K562 (cell line): ENCODE measurements around the gene TNFRSF18. TPM values are rescaled to one million over a fixed set of nuclear protein-coding genes. Genes with fewer than 3 reads are reported as not detected.

Source experiments
- ATAC-seq: fragments of 200-7000 bp; cut with Tn5 transposase; 3 replicates; pipeline ENCODE4 v1.9.1; 2020; ENCODE audit warnings: moderate library complexity
- BruUV-seq: library from RNA; stranded (reverse); fragments of 400-500 nt; replicated peaks from 2 replicates; lab custom pipeline; 2021; lab: Mats Ljungman, UMichigan
- CTCF ChIA-PET: fragments of 300-600 bp; formaldehyde crosslinking; extraction: SDS; loops from one replicate; lab custom pipeline; 2021; ENCODE audit warnings: low intra/inter-chr PET ratio; lab: Yijun Ruan, JAX
- POLR2A ChIA-PET: fragments of 300-600, 350-650 bp; sonication (Branson Sonifier 250); formaldehyde crosslinking; extraction: SDS; loops from one replicate; lab custom pipeline; 2021; ENCODE audit warnings: antibody characterized with exemption, inconsistent platforms; lab: Yijun Ruan, JAX
- DNase-seq, 4 experiments: peaks; one replicate each; pipeline versions ENCODE4 v3.0.0 to v3.0.0-alpha.2; 2011 to 2018; ENCODE audit warnings: low spot score in 3 of 4, mixed read lengths in 3 of 4; ENCODE audit errors: extremely low read depth in 1 of 4
- FAIRE-seq: peaks from 2 replicates; lab custom pipeline; 2011; peaks lifted over from hg19 to GRCh38; lab: Jason Lieb, UNC
- H2AFZ ChIP-seq: 2 replicates; pipeline ENCODE4 v1.6.0; 2011; ENCODE audit warnings: low read depth, low read length, control low read depth, inconsistent platforms
- H3K27ac ChIP-seq: fragments of 200-600 bp; 3 replicates; pipeline ENCODE4 v1.8.0; 2011; ENCODE audit warnings: low read depth, mild to moderate bottlenecking, control low read depth, inconsistent platforms, low read length, moderate library complexity, mixed read lengths; ENCODE audit errors: extremely low read depth
- H3K27me3 ChIP-seq, 2 experiments: fragments of 300-600 bp in 1 of 2; 2 replicates in 1 of 2; 3 replicates in 1 of 2; pipeline versions ENCODE4 v1.6.0 to v1.8.0; 2011; ENCODE audit warnings: inconsistent platforms in 2 of 2, low read length in 2 of 2, mild to moderate bottlenecking in 1 of 2, mixed read lengths in 1 of 2, moderate library complexity in 1 of 2; ENCODE audit not compliant: control insufficient read depth in 2 of 2, insufficient read depth in 2 of 2
- H3K36me3 ChIP-seq: fragments of 300-600 bp; 3 replicates; pipeline ENCODE4 v1.8.0; 2011; ENCODE audit warnings: mild to moderate bottlenecking, low read length, inconsistent platforms; ENCODE audit not compliant: control insufficient read depth, insufficient read depth
- H3K4me1 ChIP-seq, 2 experiments: fragments of 200-600 bp in 1 of 2; replicated peaks in 1 of 2; 2 replicates in 1 of 2; 3 replicates in 1 of 2; pipeline versions ENCODE4 v1.5.1 to v1.8.0; 2011; ENCODE audit warnings: inconsistent platforms in 2 of 2, low read length in 2 of 2, mild to moderate bottlenecking in 1 of 2, mixed read lengths in 1 of 2, moderate library complexity in 1 of 2; ENCODE audit not compliant: control insufficient read depth in 2 of 2, insufficient read depth in 2 of 2
- H3K4me2 ChIP-seq: 2 replicates; pipeline ENCODE4 v1.6.1; 2011; ENCODE audit warnings: low read length, control low read depth, inconsistent platforms, mixed read lengths; ENCODE audit not compliant: insufficient read depth
- H3K4me3 ChIP-seq: fragments of 200-600 bp; sonication (generic), shearing (Covaris generic); 2 replicates; pipeline ENCODE4 v1.5.1; 2016; ENCODE audit warnings: control low read depth, inconsistent platforms
- H3K79me2 ChIP-seq: fragments of 200-600 bp; 3 replicates; pipeline ENCODE4 v1.8.0; 2011; ENCODE audit warnings: low read length, inconsistent platforms; ENCODE audit not compliant: control insufficient read depth, insufficient read depth
- H3K9ac ChIP-seq, 2 experiments: 2 replicates each; pipeline versions ENCODE4 v1.6.0 to v1.6.1; 2011; ENCODE audit warnings: low read depth in 2 of 2, low read length in 2 of 2, control low read depth in 1 of 2, inconsistent platforms in 1 of 2, mild to moderate bottlenecking in 1 of 2, mixed read lengths in 1 of 2; ENCODE audit not compliant: insufficient read depth in 1 of 2
- H3K9me1 ChIP-seq: one replicate; pipeline ENCODE4 v1.6.0; 2011; ENCODE audit warnings: inconsistent platforms, mild to moderate bottlenecking, low read length, moderate library complexity; ENCODE audit not compliant: control insufficient read depth, insufficient read depth
- H3K9me3 ChIP-seq: replicated peaks from 2 replicates; pipeline ENCODE4 v1.5.1; 2011; ENCODE audit warnings: low read depth, low read length, inconsistent platforms; ENCODE audit not compliant: control insufficient read depth, insufficient read depth
- H4K20me1 ChIP-seq: replicated peaks from 2 replicates; pipeline ENCODE4 v1.6.1; 2011; ENCODE audit warnings: low read length, inconsistent platforms, mixed read lengths; ENCODE audit not compliant: control insufficient read depth, insufficient read depth
- ARHGAP35 ChIP-seq: fragments of 450-650 bp; IDR thresholded peaks from 2 replicates; pipeline ENCODE4 v1.6.1; 2018; ENCODE audit not compliant: partially characterized antibody
- FOSL1 ChIP-seq: fragments of 200-800 bp; sonication (Bioruptor generic); conservative IDR thresholded peaks from 2 replicates; pipeline ENCODE4 v1.6.1; 2016; ENCODE audit warnings: missing genetic modification characterization, missing compliant biosample characterization
- SP1 ChIP-seq: sonication (generic); formaldehyde crosslinking; IDR thresholded peaks from 2 replicates; pipeline ENCODE4 v1.8.1; 2022; ENCODE audit warnings: mild to moderate bottlenecking, missing genetic modification reagents
- TGIF2 ChIP-seq: sonication (generic); formaldehyde crosslinking; IDR thresholded peaks from 2 replicates; pipeline ENCODE4 v1.8.1; 2022; ENCODE audit warnings: mild to moderate bottlenecking, missing genetic modification reagents, moderate library complexity
- ZBTB7A ChIP-seq: IDR thresholded peaks from 2 replicates; pipeline ENCODE4 v1.6.1; 2011; ENCODE audit warnings: low read depth, mild to moderate bottlenecking, low read length, moderate library complexity, borderline replicate concordance; ENCODE audit not compliant: control insufficient read depth
- WGBS: fragments of 100-300 bp; shearing (Covaris generic); methylation state at CpG from one replicate; pipeline ENCODE4 v1.1.6; 2016; ENCODE audit warnings: low coverage, mixed read lengths; ENCODE audit not compliant: insufficient coverage; ENCODE audit errors: missing lambda C conversion rate; 5-methylcytosine and 5-hydroxymethylcytosine counted together
- in situ Hi-C: fragments of 300-500 bp; cut with MboI; formaldehyde crosslinking; loops from 4 replicates; pipeline ENCODE4 v1.15.0; 2018; ENCODE audit warnings: inconsistent platforms, mixed read lengths
- intact Hi-C: fragments of 100-400 bp; cut with micrococcal nuclease; formaldehyde crosslinking; loops from 2 replicates; pipeline ENCODE4 v1.14.2; 2022
- polyA plus RNA-seq, 8 experiments: library from polyadenylated mRNA; depleted of rRNA in 4 of 8; stranded (reverse) in 5 of 8; unstranded in 3 of 8; fragments of >200 nt; fragmentation: Nextera tagmentation in 2 of 8; fragmentation: Illumina TruSeq in 1 of 8; extraction: Ambion mirVana in 2 of 8; extraction: Trizol in 1 of 8; gene quantifications; 2 replicates each; pipeline versions ENCODE4 v1.2.1 to v1.2.3, GENCODE V29; 2011 to 2014; ENCODE audit warnings: inconsistent platforms in 1 of 8, missing spikeins in 1 of 8
- total RNA-seq, 7 experiments: library from RNA; depleted of rRNA in 6 of 7; stranded (reverse); fragments of >200 nt in 6 of 7; fragmentation: Illumina TruSeq in 2 of 7; extraction: Trizol in 2 of 7; gene quantifications; 2 replicates each; pipeline versions ENCODE4 v1.2.1 to v1.2.3, GENCODE V29; 2011 to 2021; ENCODE audit warnings: low replicate concordance in 1 of 7
- TF ChIP-seq, protein P1 (sequence below): sonication (generic); IDR thresholded peaks from 2 replicates; pipeline ENCODE4 v1.6.1; 2016
- TF ChIP-seq, protein P2 (sequence below): fragments of 250-450 bp; sonication (Bioruptor Pico); IDR thresholded peaks from 2 replicates; pipeline ENCODE4 v1.8.0; 2021; ENCODE audit warnings: borderline replicate concordance, mild to moderate bottlenecking, moderate library complexity; ENCODE audit not compliant: poor library complexity, severe bottlenecking
- TF ChIP-seq, protein P3 (sequence below): sonication (generic); formaldehyde crosslinking; IDR thresholded peaks from 2 replicates; pipeline ENCODE4 v1.8.1; 2023; ENCODE audit warnings: mild to moderate bottlenecking, missing genetic modification reagents
- TF ChIP-seq, protein P4 (sequence below), 2 experiments: IDR thresholded peaks; 2 replicates each; pipeline ENCODE4 v1.6.1; 2011; ENCODE audit warnings: borderline replicate concordance in 1 of 2, control low read depth in 1 of 2, low read depth in 1 of 2, low read length in 1 of 2, mild to moderate bottlenecking in 1 of 2, mixed read lengths in 1 of 2, moderate library complexity in 1 of 2; ENCODE audit not compliant: insufficient read depth in 1 of 2, insufficient read length in 1 of 2, poor library complexity in 1 of 2, severe bottlenecking in 1 of 2; ENCODE audit errors: extremely low read depth in 1 of 2

TNFRSF18 gene
- total and polyA plus RNA-seq, 9 of the 15 experiments (the other 6 are each of a cell fraction or from before 2014, with no cell fraction given) = 0.24 to 0.27 TPM; not detected in 7

DNA sequence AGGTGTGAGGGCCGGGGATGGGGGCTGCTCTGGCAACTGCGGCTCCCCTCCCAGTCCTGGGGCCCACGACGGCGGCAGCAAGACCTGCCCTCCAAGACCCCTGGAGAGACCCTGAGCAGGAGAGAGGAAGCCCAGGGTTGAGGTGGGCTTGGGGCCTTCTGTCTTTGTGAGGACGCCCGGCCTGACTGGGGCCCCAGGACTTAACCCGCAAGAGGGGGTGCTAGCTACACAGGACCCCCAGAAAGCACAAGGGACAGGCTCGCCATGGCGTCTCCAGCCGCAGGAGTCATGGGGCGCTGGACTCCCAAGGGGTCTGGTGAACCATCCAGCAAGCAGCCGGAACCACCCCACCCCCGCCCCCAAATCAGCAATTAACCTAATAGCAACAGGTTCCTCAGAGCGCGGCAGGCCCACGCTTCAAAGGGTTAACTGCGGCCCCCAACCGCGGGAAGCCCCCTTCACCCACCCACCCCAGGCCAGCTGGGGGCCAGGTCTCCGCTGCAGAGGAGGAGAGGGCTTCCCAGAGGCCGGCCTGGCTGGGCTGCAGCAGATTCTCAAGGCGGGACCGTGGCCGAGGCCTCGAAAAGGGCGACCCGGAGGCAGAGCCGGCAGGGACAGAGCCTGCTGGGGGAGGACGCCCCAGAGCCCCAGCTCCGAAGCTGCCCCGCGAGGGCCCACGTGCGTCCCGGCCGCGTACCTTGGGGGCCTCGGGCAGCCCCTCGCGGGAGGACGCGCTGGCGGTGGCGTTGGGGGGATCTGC is 39.6 kb upstream of the TNFRSF18 start:
- in situ Hi-C loops = no loop called here
- Histone ChIP-seq H3K27me3 (no peaks in the 10 kb centered on the region), H3K4me2 (no peak overlapping the region), H3K4me3 (no peak overlapping the region)
- WGBS = 89% methylated on average over 31 of the region's 45 CpGs
- no peak for DNase-seq
- POLR2A ChIA-PET = no interaction called here
- TF ChIP-seq TGIF2 (CRISPR knock-in tag) (no peak), FOSL1 (no peak), SP1 (CRISPR knock-in tag) (no peak), ZBTB7A (peak; percentile 6; the same call in 1 of the 2 replicates), ARHGAP35 (no peak)
- TF ChIP-seq, protein P1, sequence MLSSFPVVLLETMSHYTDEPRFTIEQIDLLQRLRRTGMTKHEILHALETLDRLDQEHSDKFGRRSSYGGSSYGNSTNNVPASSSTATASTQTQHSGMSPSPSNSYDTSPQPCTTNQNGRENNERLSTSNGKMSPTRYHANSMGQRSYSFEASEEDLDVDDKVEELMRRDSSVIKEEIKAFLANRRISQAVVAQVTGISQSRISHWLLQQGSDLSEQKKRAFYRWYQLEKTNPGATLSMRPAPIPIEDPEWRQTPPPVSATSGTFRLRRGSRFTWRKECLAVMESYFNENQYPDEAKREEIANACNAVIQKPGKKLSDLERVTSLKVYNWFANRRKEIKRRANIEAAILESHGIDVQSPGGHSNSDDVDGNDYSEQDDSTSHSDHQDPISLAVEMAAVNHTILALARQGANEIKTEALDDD = no peak
- TF ChIP-seq, protein P2, sequence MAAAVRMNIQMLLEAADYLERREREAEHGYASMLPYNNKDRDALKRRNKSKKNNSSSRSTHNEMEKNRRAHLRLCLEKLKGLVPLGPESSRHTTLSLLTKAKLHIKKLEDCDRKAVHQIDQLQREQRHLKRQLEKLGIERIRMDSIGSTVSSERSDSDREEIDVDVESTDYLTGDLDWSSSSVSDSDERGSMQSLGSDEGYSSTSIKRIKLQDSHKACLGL (CRISPR knock-in tag) = no peak
- TF ChIP-seq, protein P3, sequence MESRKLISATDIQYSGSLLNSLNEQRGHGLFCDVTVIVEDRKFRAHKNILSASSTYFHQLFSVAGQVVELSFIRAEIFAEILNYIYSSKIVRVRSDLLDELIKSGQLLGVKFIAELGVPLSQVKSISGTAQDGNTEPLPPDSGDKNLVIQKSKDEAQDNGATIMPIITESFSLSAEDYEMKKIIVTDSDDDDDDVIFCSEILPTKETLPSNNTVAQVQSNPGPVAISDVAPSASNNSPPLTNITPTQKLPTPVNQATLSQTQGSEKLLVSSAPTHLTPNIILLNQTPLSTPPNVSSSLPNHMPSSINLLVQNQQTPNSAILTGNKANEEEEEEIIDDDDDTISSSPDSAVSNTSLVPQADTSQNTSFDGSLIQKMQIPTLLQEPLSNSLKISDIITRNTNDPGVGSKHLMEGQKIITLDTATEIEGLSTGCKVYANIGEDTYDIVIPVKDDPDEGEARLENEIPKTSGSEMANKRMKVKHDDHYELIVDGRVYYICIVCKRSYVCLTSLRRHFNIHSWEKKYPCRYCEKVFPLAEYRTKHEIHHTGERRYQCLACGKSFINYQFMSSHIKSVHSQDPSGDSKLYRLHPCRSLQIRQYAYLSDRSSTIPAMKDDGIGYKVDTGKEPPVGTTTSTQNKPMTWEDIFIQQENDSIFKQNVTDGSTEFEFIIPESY (CRISPR knock-in tag) = peak; percentile 71
- TF ChIP-seq, protein P4, sequence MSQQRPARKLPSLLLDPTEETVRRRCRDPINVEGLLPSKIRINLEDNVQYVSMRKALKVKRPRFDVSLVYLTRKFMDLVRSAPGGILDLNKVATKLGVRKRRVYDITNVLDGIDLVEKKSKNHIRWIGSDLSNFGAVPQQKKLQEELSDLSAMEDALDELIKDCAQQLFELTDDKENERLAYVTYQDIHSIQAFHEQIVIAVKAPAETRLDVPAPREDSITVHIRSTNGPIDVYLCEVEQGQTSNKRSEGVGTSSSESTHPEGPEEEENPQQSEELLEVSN (IDR thresholded peaks at IDR 0.05; ENCODE audit: borderline replicate concordance in 1 of 2, extremely low read depth in 1 of 2, insufficient read depth in 1 of 2, insufficient read length in 1 of 2, low read depth in 1 of 2, low read length in 1 of 2, poor library complexity in 1 of 2, severe bottlenecking in 1 of 2) = no peak
- TF ChIP-seq, all 486 proteins: peak for 2
- H3K27ac ChIP-seq = no peak overlapping the region
- no peaks in the 10 kb centered on the region for H3K9me1 ChIP-seq
- FAIRE-seq (no peak), ATAC-seq (no peak)
- H3K4me1 ChIP-seq = peaks cover 0 to 72% of the 10 kb centered on the region in 2 experiments; a peak in 3 of 5 replicates
- CTCF ChIA-PET = interaction anchor here (0.5 kb wide), 1 partner anchor 16 kb away, joined by 3 read pairs; no protein-coding TSS in a partner anchor
- H3K36me3 ChIP-seq = peaks cover 5% of the 10 kb centered on the region; the same call in 1 of the 3 replicates
- no TSS peak for BruUV-seq
- no peaks in the 10 kb centered on the region for H3K79me2 ChIP-seq
- H3K9me3 ChIP-seq = no peaks in the 10 kb centered on the region
- no peak overlapping the region for H2AFZ ChIP-seq
- no peak overlapping the region for H3K9ac ChIP-seq
- intact Hi-C loops = no loop called here
- H4K20me1 ChIP-seq = no peaks in the 10 kb centered on the region
